Measurements from ENCODE around the gene INCENP.
"Not testable (repeated sequence)": the region's sequence is repeated elsewhere in the genome, so short reads cannot be mapped to it uniquely, and the experiment has no call there.

DNA sequence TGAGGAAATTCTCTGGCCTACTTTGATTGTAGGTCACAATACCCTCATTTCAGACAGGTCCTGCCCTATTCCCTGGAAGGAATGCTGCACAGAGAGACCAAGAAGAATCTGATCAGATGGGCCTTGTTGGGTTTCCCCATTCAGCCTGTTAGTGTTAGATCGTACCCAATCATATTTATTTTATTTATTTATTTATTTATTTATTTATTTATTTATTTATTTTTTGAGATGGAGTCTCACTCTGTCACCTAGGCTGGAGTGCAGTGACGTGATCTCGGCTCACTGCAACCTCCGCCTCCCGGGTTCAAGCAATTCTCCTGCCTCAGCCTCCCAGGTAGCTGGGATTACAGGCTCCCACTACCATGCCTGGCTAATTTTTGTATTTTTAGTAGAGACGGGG is 39.0 kb upstream of the INCENP start:
- not testable (repeated sequence) for TF ChIP-seq CTCF (IDR thresholded peaks at IDR 0.05 in 8 of 11, conservative IDR thresholded peaks at IDR 0.05 in 3 of 11); POLR2AphosphoS5 (IDR thresholded peaks at IDR 0.05)

Data from spleen (tissue), 7 donors.